Endodermal cell (in vitro differentiated cells): ENCODE data around the gene RNF182. TPM values are rescaled to one million over a fixed set of nuclear protein-coding genes. Genes with fewer than 3 reads are reported as not detected.

Experiments
- DNase-seq: peaks from one replicate; pipeline ENCODE4 v3.0.0-alpha.2; 2017
- H3K27ac ChIP-seq: 2 replicates; pipeline ENCODE4 v1.5.1; 2013; ENCODE audit warnings: mild to moderate bottlenecking, low read depth, low read length, moderate library complexity
- H3K27me3 ChIP-seq: 2 replicates; pipeline ENCODE4 v1.6.1; 2013; ENCODE audit warnings: mild to moderate bottlenecking, low read length, moderate library complexity; ENCODE audit not compliant: insufficient read depth, control insufficient read depth, poor library complexity, severe bottlenecking
- H3K36me3 ChIP-seq: 2 replicates; pipeline ENCODE4 v1.7.0; 2013; ENCODE audit warnings: mild to moderate bottlenecking, low read length, moderate library complexity; ENCODE audit not compliant: control insufficient read depth, insufficient read depth
- H3K4me1 ChIP-seq: one replicate; pipeline ENCODE4 v1.7.0; 2013; ENCODE audit warnings: low read length; ENCODE audit not compliant: control insufficient read depth, insufficient read depth
- H3K4me3 ChIP-seq: 2 replicates; pipeline ENCODE4 v1.5.1; 2013; ENCODE audit warnings: mild to moderate bottlenecking, low read length, moderate library complexity
- H3K9ac ChIP-seq: 2 replicates; pipeline ENCODE4 v1.6.1; 2013; ENCODE audit warnings: mild to moderate bottlenecking, low read length, moderate library complexity; ENCODE audit not compliant: poor library complexity, severe bottlenecking; ENCODE audit errors: extremely low read depth
- H3K9me3 ChIP-seq: 2 replicates; pipeline ENCODE4 v1.6.1; 2013; ENCODE audit warnings: mild to moderate bottlenecking, low read length, moderate library complexity; ENCODE audit not compliant: control insufficient read depth
- H3K27ac Mint-ChIP-seq: 2 replicates; pipeline ENCODE4 v1.8.0; 2020; ENCODE audit warnings: mixed read lengths
- H3K27me3 Mint-ChIP-seq: 2 replicates; pipeline ENCODE4 v1.8.0; 2021; ENCODE audit warnings: mild to moderate bottlenecking, mixed read lengths; ENCODE audit not compliant: insufficient read depth
- H3K36me3 Mint-ChIP-seq: 2 replicates; pipeline ENCODE4 v1.8.0; 2020; ENCODE audit warnings: low read depth, mixed read lengths
- H3K4me1 Mint-ChIP-seq: 2 replicates; pipeline ENCODE4 v1.8.0; 2020; ENCODE audit warnings: mixed read lengths
- H3K4me3 Mint-ChIP-seq: 2 replicates; pipeline ENCODE4 v1.8.0; 2020; ENCODE audit warnings: mild to moderate bottlenecking, moderate library complexity, mixed read lengths
- H3K9me3 Mint-ChIP-seq: 2 replicates; pipeline ENCODE4 v1.8.0; 2020; ENCODE audit warnings: mild to moderate bottlenecking, mixed read lengths
- WGBS, 2 experiments: methylation state at CpG; one replicate each; pipeline versions ENCODE4 v1.1.5 to v1.1.7; 2013; ENCODE audit warnings: missing lambda C conversion rate in 2 of 2, mixed read lengths in 1 of 2; ENCODE audit not compliant: insufficient coverage in 1 of 2, insufficient read length in 1 of 2; 5-methylcytosine and 5-hydroxymethylcytosine counted together
- total RNA-seq, 2 donors: library from RNA; stranded (reverse); fragmentation: NEBNext Ultra II Directional in 1 of 2; extraction: Animal tissue kit (Norgen Biotek cat#: 25700) in 1 of 2; gene quantifications; 2 replicates in 1 of 2; 3 replicates in 1 of 2; pipeline ENCODE4 v1.2.1, GENCODE V29; 2021
- TF ChIP-seq, protein P1 (sequence below): fragments of 200-600 bp; sonication (generic); conservative IDR thresholded peaks from 2 replicates; pipeline ENCODE4 v1.5.0; 2021; ENCODE audit warnings: antibody characterized with exemption, mild to moderate bottlenecking

The RNF182 gene
- total RNA-seq, 2 donors from 2014 or later, result 4.1 to 5.2 TPM

DNA sequence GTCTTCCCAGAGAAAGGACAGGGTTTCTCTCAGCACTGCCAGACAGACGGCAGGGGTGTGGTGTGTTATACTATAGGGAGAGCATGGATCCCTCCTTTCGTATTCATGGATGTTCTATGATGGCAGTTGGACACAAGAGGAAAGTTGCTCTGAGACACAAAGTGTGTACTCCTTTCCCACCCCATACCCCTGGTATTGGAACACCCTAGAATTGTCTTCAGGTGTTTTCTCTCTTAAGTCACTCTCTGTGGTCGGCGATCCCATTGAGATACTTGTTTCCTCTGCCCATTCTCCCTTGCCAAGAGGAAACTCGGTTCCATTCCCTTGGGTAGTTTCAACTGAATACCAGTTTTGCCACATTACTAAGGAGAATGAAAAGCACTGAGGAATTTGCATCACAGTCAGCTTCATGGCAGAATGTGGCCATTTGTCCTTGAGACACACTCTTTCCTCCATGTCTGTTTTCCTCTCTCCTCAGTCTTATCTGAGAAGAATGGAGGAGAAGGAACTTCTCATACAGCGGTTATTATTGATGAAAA is 53.4 kb downstream of the RNF182 start:
- Mint-ChIP-seq H3K36me3 (peaks cover 4% of the 10 kb centered on the region), H3K27ac (no peak overlapping the region), H3K4me3 (no peak overlapping the region)

GRCh38 chr6:13978787-13979186 is 54.0 kb downstream of the RNF182 start:
- no peak overlapping the region for H3K4me3 ChIP-seq
- no peaks in the 10 kb centered on the region for H3K36me3 Mint-ChIP-seq
- H3K27ac ChIP-seq, result no peak overlapping the region
- no peak overlapping the region for H3K27ac Mint-ChIP-seq
- no peak overlapping the region for H3K4me3 Mint-ChIP-seq
- no peaks in the 10 kb centered on the region for H3K27me3 ChIP-seq
- H3K36me3 ChIP-seq, result peaks cover 3% of the 10 kb centered on the region
- no peak overlapping the region for H3K9ac ChIP-seq
- H3K9me3 ChIP-seq, result peaks cover 8% of the 10 kb centered on the region
- TF ChIP-seq, protein P1, sequence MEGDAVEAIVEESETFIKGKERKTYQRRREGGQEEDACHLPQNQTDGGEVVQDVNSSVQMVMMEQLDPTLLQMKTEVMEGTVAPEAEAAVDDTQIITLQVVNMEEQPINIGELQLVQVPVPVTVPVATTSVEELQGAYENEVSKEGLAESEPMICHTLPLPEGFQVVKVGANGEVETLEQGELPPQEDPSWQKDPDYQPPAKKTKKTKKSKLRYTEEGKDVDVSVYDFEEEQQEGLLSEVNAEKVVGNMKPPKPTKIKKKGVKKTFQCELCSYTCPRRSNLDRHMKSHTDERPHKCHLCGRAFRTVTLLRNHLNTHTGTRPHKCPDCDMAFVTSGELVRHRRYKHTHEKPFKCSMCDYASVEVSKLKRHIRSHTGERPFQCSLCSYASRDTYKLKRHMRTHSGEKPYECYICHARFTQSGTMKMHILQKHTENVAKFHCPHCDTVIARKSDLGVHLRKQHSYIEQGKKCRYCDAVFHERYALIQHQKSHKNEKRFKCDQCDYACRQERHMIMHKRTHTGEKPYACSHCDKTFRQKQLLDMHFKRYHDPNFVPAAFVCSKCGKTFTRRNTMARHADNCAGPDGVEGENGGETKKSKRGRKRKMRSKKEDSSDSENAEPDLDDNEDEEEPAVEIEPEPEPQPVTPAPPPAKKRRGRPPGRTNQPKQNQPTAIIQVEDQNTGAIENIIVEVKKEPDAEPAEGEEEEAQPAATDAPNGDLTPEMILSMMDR, result no peak
- WGBS, 2 experiments, result 91 to 100% methylated on average over 2 of the region's 2 CpGs
- no peaks in the 10 kb centered on the region for H3K4me1 ChIP-seq
- H3K9me3 Mint-ChIP-seq, result peaks cover 4% of the 10 kb centered on the region
- DNase-seq, result no peak
- H3K27me3 Mint-ChIP-seq, result no peaks in the 10 kb centered on the region
- H3K4me1 Mint-ChIP-seq, result peaks cover 3% of the 10 kb centered on the region

More for the DNA sequence above, 53.4 kb downstream of the RNF182 start:
- peaks cover 14% of the 10 kb centered on the region for H3K9me3 ChIP-seq
- WGBS, 2 experiments, result 91 to 100% methylated on average over 5 of the region's 6 CpGs
- Mint-ChIP-seq H3K27me3 (no peaks in the 10 kb centered on the region), H3K9me3 (peaks cover 10% of the 10 kb centered on the region), H3K4me1 (peaks cover 3% of the 10 kb centered on the region)
- no peaks in the 10 kb centered on the region for H3K4me1 ChIP-seq
- no peak overlapping the region for H3K27ac ChIP-seq
- peaks cover 3% of the 10 kb centered on the region for H3K36me3 ChIP-seq
- no peak overlapping the region for H3K9ac ChIP-seq
- DNase-seq, result no peak
- H3K27me3 ChIP-seq, result no peaks in the 10 kb centered on the region
- TF ChIP-seq, protein P1, result no peak
- no peak overlapping the region for H3K4me3 ChIP-seq

DNA sequence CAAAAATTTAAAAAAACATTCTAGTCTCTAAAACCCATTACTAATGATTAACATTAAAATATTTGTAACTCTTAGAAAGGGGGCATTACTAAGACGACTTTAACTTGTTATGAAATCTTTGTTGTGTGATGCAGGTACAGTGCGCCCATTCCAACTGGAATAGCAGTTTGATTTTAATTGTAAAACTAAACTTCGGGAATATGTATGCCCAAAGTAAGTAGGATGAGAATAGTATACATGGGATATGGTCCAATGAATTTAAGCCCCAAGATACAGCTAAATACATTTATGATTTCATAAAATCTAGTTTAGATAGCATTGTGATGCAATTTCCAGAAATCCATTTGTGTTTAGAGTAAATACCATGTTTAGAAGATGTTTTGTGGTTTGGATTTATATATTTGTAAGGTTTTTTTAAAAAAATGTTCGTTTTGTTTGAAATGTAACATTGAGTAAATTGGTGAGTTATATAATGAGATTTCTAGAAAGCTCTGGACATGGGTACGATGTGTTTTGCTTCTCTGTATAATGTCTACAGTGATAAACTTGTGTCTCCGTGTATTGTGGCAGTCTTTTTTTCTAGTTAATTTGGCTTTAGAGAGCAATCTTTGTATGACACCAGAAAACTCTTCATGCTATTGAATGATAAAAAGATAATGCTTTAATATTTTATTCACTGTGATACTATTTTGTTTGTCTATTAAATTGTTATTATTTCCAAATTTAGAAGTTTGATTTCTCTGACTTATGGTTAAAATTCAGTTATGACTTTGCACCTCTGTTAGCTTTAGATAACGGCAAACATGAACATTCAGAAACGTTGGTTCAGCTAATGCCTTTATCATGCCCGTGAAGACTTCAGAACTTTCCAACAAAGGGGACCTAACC is 54.8 kb downstream of the RNF182 start:
- Histone ChIP-seq H3K9ac (no peak overlapping the region), H3K36me3 (peaks cover 3% of the 10 kb centered on the region), H3K27me3 (no peaks in the 10 kb centered on the region), H3K9me3 (peaks cover under 1% of the 10 kb centered on the region), H3K4me3 (no peak overlapping the region), H3K27ac (no peak overlapping the region), H3K4me1 (no peaks in the 10 kb centered on the region)
- WGBS, 2 experiments, result 95 to 100% methylated on average over 5 to 9 of the region's 9 CpGs
- Mint-ChIP-seq H3K4me3 (no peak overlapping the region), H3K9me3 (no peaks in the 10 kb centered on the region), H3K36me3 (no peaks in the 10 kb centered on the region), H3K4me1 (peaks cover 3% of the 10 kb centered on the region), H3K27ac (no peak overlapping the region), H3K27me3 (no peaks in the 10 kb centered on the region)
- DNase-seq, result no peak
- TF ChIP-seq, protein P1, result no peak
